Measurements from ENCODE around the gene HADH.
"Not testable (repeated sequence)": the region's sequence is repeated elsewhere in the genome, so short reads cannot be mapped to it uniquely, and the experiment has no call there.

HADH gene

DNA sequence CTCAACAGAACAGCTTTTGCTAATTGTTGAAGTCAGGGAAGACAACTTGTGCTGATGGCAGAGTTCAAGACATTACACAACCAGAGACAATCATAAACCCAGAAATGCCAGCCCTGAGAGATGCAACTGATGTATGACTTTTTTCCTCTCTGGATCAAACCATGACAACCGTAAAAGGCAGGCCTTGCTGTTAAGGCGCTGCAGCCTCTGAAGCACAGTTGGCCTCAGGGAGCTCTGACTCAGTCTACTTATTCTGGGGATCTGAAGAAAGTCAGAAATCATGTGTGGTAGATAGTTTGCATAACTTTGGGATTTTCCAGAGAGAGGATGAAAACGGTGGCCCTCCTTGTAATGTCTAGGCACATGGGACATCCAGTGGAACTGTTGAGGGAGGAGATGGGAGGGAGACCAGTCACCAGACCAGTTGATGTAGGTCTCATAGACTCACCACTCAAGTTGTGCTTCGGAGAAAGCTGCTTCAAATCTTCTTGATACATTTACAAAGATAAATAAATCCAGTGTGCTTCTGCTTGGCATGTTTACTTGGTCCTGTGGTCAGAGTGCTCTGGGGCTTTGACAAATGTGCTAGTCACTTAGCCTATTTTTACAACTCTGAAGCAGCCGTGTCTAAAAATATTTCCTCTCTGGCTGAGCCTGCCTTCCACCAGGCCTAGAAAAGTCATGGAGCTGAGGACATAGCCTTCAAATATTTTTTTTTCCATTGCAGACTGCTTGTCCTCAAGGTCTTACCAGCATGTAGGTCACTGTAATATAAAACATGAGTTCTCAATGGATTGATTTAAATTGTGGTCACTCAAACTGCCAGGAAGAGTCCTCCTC is 7.5 kb downstream of the HADH start:
- no peak for DNase-seq

DNA sequence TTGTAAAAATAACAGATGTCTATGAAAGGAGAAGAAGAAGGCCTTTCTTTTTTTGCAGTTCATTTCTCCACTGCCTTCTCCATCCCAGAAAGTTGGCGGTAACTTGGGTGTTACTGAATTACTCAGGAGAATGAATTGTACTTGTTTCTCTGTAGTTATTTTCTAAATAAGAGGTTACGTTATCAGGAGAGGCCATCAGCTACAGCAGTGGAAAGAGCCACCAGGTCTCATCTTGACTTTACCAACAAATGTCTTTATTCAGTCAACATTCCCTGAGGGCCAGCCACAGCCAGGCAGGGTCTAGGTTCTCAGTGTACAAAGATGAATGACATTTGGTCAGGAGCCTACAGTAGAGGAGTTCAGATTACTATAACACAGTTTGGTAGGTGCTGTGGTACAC is 8.1 kb downstream of the HADH start:
- DNase-seq, result no peak

GRCh38 chr4:107999932-108000539 is 10.3 kb downstream of the HADH start:
- no peak for DNase-seq

DNA sequence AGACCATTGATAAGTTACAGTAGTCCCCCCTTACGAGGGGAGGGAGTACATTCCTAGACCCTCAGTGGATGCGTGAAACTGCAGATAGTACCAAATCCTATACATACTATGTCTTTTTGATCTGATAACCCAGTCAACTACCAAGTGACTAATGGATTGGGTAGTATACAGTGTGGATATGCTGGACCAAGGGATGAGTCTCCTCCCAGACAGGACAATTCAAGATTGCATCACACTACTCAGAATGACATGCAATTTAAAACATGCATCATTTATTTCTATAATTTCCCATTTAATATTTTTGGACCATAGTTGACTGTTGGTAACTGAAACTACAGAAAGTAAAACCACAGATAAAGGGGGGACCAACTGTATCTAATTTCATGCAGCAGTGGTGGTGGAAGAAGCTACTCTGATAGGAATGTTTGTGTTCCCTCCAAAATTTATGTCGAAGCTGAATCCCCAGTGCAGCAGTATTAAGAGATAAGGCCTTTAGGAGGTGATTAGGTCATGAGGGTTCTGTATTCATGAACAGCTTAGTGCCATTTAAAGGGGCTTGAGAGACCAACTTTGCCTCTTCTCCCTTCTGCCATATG is 11.9 kb downstream of the HADH start:
- no peak for DNase-seq

- DNase-seq, result no peak
Measured at GRCh38 chr4:108003982-108004515, 14.4 kb downstream of the HADH start.

- no peak for DNase-seq
Measured at GRCh38 chr4:108004646-108005045, 15.0 kb downstream of the HADH start.

DNA sequence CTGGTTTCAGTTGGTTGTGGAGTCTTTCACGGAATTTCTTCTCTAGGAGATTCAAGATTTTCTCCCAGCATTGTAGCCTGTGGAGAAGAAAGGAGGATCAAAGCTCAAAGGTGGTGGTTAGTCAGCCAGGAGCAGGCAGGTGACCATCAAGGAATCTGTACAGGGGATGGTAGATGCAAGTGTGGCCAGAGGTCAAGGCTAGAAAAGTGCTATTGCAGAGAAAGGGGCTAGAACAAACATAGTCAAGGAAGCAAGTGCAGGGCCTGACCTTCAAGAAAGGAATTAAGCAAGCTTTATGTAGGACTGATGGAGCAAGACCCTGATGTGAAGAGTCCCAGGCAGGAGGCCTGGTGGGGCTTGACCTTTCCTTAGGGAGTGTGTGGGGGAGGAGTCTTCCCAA is 16.1 kb downstream of the HADH start:
- no peak for DNase-seq

GRCh38 chr4:108006361-108006760 is 16.7 kb downstream of the HADH start:
- DNase-seq, result no peak

GRCh38 chr4:108007984-108008383 is 18.3 kb downstream of the HADH start:
- no peak for DNase-seq

- DNase-seq, result no peak
Measured at GRCh38 chr4:108008721-108009120, 19.0 kb downstream of the HADH start.

- DNase-seq, result no peak
Measured at GRCh38 chr4:108010167-108010566, 20.5 kb downstream of the HADH start.

- not testable (repeated sequence) for DNase-seq
Measured at GRCh38 chr4:108012382-108012781, 22.7 kb downstream of the HADH start.

GRCh38 chr4:108013327-108013726 is 23.6 kb downstream of the HADH start:
- no peak for DNase-seq

GRCh38 chr4:108013955-108014354 is 24.3 kb downstream of the HADH start:
- no peak for DNase-seq

DNA sequence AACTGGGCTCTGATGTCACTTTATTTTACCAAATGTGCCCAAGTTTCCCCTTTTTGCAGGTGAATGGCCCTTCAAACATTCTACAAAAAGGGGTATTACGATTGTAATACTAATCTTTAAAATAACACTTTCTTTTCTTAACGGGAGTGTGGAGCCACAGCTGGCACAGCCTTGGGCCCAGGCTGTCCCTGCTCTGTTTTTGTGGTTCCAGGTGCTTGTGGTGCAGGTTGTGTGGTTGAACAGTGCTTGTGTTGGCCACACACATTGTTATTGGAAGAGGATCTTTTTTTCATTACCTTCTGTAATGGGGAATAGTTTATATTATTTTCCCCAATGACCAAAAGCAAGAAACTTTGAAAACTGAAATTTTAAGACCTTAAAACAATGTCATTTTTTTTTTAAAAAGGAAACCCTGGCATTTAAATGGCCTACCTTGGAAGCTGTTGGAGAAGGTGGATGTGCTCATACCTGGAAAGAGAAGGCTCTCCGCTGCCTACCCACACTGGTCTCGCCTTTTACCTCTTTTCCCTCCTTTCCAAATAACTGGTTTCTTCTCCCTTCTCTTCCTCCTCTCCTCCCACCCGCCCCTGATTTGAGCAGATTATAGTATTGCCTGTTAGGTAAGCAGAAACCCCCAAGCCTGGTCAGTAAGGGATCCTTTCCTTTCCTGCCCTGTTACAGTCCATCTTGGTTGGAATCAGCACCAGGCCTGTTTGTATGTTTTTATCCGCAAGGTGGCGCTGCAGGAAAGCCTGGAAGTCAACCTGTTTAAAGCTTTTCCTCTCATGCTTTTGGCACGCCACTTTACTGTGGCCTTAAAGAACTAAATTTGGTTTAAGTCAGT is 28.6 kb downstream of the HADH start:
- DNase-seq, result peak; percentile 89

DNA sequence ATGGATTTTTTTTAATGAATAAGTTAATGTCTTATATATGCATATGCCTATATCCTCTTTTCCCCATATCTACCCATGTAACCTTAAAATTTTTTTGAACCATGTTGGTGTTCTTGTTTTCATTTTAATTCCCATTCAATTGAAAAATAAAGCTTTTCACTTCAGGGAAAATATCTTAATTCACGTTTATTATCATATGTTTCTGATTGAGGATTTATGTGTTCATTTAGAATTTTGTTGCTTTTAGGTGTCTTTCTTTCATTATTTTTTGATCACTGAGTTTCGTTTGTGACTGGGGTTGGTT is 29.1 kb downstream of the HADH start:
- DNase-seq, result no peak

DNA sequence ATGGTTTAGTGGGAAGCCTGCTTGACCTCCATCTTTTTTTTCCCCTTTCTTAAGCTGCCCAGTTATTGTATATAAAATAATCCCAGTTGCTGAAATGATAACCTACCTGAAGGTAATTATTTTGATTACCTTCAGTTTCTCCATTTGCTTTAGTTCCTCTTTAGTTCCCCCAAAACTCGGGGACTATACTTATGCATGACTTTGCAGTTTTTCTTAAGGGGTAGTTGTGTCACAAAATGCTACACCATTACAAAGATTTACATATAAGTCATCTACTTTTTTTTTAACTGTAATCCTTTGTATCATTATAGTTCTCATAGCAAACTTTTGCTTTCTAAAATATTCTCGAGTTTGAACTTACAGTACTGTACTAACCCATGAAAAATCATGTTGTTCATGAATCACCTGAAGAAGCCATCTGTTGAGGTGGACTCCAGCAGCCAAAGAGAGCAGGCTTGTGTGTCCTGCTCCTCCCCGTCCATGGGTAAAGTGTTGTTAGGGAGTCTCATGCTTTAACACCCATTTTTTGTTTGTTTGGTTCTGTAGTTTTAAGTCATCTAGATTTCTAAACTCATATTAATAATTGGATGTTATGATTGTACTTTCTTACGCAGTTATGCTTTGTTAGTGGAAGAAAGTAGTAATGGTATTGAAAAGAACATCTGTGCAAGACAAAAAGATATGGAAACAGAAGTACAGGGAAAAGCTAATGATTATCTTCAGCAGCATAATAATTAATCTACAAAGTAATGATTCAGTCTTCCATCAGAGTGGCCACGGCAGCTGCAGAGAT is 34.6 kb downstream of the HADH start:
- DNase-seq, result no peak

DNA sequence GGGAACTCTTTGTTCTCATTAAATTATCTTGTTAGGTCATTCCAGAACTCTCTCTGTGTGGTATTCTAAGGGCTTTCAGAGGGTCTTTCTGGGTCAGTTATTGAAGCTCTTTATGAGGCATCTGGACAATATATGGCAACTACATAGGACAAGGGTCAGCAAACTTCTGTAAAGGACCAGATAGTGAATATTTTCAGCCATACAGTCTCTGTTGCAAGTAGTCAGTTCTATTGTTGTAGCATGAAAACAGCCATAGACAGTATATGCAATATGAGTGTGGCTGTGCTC is 35.1 kb downstream of the HADH start:
- DNase-seq, result no peak

DNA sequence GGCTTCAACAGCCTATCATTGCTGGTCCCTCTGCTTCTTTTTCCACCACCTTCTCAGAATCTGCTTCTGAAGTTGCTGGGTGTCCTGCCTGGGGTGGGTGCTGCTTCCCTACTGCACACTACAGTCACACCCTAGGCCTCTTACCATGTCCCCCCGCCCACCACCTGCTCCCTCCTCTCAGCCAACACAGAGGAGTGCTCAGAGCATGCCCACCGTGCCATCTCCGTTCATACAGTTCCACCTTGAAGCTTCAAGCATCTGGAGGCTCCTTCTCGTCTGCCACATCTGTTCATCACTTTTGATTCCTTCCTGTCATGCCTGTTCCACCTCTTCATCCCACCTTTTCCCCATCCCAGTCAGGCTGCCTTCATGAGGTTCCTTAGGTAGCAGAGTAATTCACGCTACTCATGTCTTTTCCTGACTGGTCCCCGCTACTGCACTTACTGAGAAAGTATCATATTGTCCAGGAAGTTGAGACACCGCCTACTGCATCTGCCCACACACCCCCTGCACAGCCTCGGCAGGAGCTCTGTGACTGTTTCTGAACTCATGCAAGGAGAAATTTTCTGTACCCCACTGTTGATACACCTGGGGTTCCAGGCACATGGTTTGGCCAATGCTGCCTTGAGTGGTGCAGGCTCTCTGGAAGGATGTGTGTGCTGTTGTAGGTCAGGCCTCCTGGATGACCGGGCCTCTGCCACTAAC is 39.5 kb downstream of the HADH start:
- peak; percentile 59 for DNase-seq

GRCh38 chr4:108029731-108030130 is 40.0 kb downstream of the HADH start:
- DNase-seq, result no peak

DNA sequence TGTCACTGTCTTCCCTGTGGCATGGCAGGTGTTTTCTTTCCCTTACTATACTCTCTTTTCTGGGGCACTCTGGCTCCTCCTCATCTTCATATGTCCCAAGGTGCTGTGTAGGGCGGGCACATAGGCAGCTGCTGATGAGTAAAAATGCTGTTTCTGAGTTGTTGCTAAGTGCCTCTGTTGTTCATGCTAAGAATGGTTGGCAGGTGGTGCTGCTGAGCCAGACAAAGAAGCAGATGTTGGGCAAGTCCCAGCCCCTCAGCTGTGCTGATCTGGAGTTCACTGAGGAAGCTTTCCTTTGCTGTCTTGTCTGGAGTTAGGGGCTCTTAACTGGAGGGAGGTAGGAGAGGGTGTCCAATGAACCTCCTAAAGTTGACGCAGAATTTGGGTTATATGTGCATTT is 40.6 kb downstream of the HADH start:
- peak; percentile 58 for DNase-seq

Measured in activated T-cell treated with anti-CD3 and anti-CD28 coated beads for 4 hours (primary cell).